ENCODE measurements around the gene LRRC58.

The LRRC58 gene

GRCh38 chr3:120350401-120350941 is 1.3 kb upstream of the LRRC58 start:
- no peaks in the 10 kb centered on the region for H3K9me3 ChIP-seq (ENCODE audit: low read depth, low read length)
- TF ChIP-seq EZH2 (IDR thresholded peaks at IDR 0.05) (no peak), FOXP2 (optimal IDR thresholded peaks at IDR 0.05; ENCODE audit: control extremely low read depth, extremely low read length, insufficient read depth) (no peak), POLR2AphosphoS5 (IDR thresholded peaks at IDR 0.05; ENCODE audit: borderline replicate concordance, low read depth, low read length) (no peak; the same call in 1 of the 2 replicates)
- H3K9ac ChIP-seq (ENCODE audit: insufficient read length): peak overlapping the region; percentile 79
- H3K36me3 ChIP-seq (ENCODE audit: insufficient read depth, low read length): peaks cover 16% of the 10 kb centered on the region
- H3K4me3 ChIP-seq: peak overlapping the region; percentile 94
- H3K27ac ChIP-seq: peak overlapping the region; percentile 85
- no peak for DNase-seq (ENCODE audit: low read depth, low spot score)

DNA sequence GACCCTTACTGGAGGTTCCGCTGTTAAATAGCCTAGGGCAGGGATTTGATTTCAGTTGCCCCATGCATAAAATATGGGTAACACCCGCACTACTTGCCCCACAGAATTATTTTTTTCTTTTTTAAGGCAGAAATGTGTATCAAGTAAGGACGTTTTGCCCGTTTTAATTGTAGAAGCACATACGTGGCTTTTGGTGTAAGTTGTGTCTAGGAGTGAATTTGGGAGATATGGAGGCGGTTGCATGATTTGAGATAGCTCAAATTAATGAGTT is 636 bp upstream of the LRRC58 start:
- no peak for DNase-seq (ENCODE audit: low read depth, low spot score)
- peaks cover 22% of the 10 kb centered on the region for H3K36me3 ChIP-seq (ENCODE audit: insufficient read depth, low read length)
- H3K9ac ChIP-seq (ENCODE audit: insufficient read length): peak overlapping the region; percentile 79
- peak overlapping the region; percentile 94 for H3K4me3 ChIP-seq
- TF ChIP-seq FOXP2 (optimal IDR thresholded peaks at IDR 0.05; ENCODE audit: control extremely low read depth, extremely low read length, insufficient read depth) (no peak), EZH2 (IDR thresholded peaks at IDR 0.05) (no peak), POLR2AphosphoS5 (IDR thresholded peaks at IDR 0.05; ENCODE audit: borderline replicate concordance, low read depth, low read length) (no peak)
- H3K9me3 ChIP-seq (ENCODE audit: low read depth, low read length): no peaks in the 10 kb centered on the region
- peak overlapping the region; percentile 85 for H3K27ac ChIP-seq

GRCh38 chr3:120348065-120348990 is 826 bp downstream of the LRRC58 start:
- no peaks in the 10 kb centered on the region for H3K9me3 ChIP-seq (ENCODE audit: low read depth, low read length)
- no peak for TF ChIP-seq FOXP2 (optimal IDR thresholded peaks at IDR 0.05; ENCODE audit: control extremely low read depth, extremely low read length, insufficient read depth)
- no peak for TF ChIP-seq POLR2AphosphoS5 (IDR thresholded peaks at IDR 0.05; ENCODE audit: borderline replicate concordance, low read depth, low read length)
- TF ChIP-seq EZH2 (IDR thresholded peaks at IDR 0.05): no peak
- DNase-seq (ENCODE audit: low read depth, low spot score): no peak
- H3K27ac ChIP-seq: 0 out of 2 replicates have a peak overlapping the region, but pooled peaks have one; percentile 39
- H3K36me3 ChIP-seq (ENCODE audit: insufficient read depth, low read length): peaks cover 35% of the 10 kb centered on the region
- H3K9ac ChIP-seq (ENCODE audit: insufficient read length): peak overlapping the region; percentile 79
- H3K4me3 ChIP-seq: peak overlapping the region; percentile 94

DNA sequence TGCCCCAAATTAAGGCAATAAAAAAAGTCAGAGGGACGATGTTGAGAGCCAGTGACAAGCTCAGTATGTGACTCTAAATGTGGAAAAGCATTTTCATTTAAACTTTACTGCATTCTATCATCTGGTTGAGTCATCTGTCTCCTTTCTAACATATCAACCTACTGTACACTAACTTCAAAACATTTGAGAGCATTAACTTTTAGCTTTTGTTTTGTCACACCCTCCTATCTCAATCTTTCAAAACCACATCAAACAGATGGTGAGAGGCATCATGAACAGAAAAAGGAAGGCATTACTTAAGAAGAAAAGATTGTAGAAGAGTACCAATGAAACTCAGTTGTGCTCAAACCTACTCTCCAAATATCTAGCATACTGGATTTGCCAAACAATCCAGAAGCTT is 4.8 kb downstream of the LRRC58 start:
- DNase-seq (ENCODE audit: low read depth, low spot score): no peak
- Histone ChIP-seq H3K27ac (no peak overlapping the region), H3K9ac (ENCODE audit: insufficient read length) (no peak overlapping the region), H3K4me3 (no peak overlapping the region), H3K9me3 (ENCODE audit: low read depth, low read length) (peaks cover 5% of the 10 kb centered on the region; the same call in 1 of the 2 replicates), H3K36me3 (ENCODE audit: insufficient read depth, low read length) (peaks cover 65% of the 10 kb centered on the region)
- TF ChIP-seq FOXP2 (optimal IDR thresholded peaks at IDR 0.05; ENCODE audit: control extremely low read depth, extremely low read length, insufficient read depth) (no peak), POLR2AphosphoS5 (IDR thresholded peaks at IDR 0.05; ENCODE audit: borderline replicate concordance, low read depth, low read length) (no peak), EZH2 (IDR thresholded peaks at IDR 0.05) (no peak)

GRCh38 chr3:120341658-120342346 is 7.4 kb downstream of the LRRC58 start:
- TF ChIP-seq FOXP2 (optimal IDR thresholded peaks at IDR 0.05; ENCODE audit: control extremely low read depth, extremely low read length, insufficient read depth) (no peak), POLR2AphosphoS5 (IDR thresholded peaks at IDR 0.05; ENCODE audit: borderline replicate concordance, low read depth, low read length) (no peak)
- no peak overlapping the region for H3K9ac ChIP-seq (ENCODE audit: insufficient read length)
- H3K4me3 ChIP-seq: no peak overlapping the region
- H3K9me3 ChIP-seq (ENCODE audit: low read depth, low read length): peaks cover 5% of the 10 kb centered on the region; the same call in 1 of the 2 replicates
- DNase-seq (ENCODE audit: low read depth, low spot score): no peak
- H3K27ac ChIP-seq: no peak overlapping the region
- peaks cover 79% of the 10 kb centered on the region for H3K36me3 ChIP-seq (ENCODE audit: insufficient read depth, low read length)

DNA sequence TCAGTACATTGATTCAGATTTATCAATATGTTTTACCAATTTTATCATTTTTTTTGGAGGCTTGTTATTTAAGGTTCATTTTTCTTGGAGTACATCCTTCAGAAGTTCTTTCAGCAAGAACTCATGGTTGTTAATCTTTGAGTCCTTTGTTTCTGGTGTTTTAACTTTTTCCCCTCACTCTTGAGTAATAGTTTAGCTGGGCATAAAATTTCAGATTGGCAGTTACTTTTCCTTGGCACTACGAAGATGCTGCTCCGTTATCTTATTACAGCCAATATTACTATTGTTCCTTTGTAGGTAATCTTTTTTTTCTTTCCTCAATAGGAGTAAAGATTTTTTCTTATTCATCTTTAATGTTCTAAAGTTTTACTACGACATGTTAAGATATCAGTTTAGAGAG is 9.8 kb downstream of the LRRC58 start:
- no peak overlapping the region for H3K4me3 ChIP-seq
- H3K9ac ChIP-seq (ENCODE audit: insufficient read length): no peak overlapping the region
- no peak for TF ChIP-seq FOXP2 (optimal IDR thresholded peaks at IDR 0.05; ENCODE audit: control extremely low read depth, extremely low read length, insufficient read depth)
- TF ChIP-seq EZH2 (IDR thresholded peaks at IDR 0.05): no peak
- TF ChIP-seq POLR2AphosphoS5 (IDR thresholded peaks at IDR 0.05; ENCODE audit: borderline replicate concordance, low read depth, low read length): no peak
- peaks cover 5% of the 10 kb centered on the region; the same call in 1 of the 2 replicates for H3K9me3 ChIP-seq (ENCODE audit: low read depth, low read length)
- no peak for DNase-seq (ENCODE audit: low read depth, low spot score)
- peaks cover 74% of the 10 kb centered on the region for H3K36me3 ChIP-seq (ENCODE audit: insufficient read depth, low read length)
- H3K27ac ChIP-seq: no peak overlapping the region

- H3K4me3 ChIP-seq: no peak overlapping the region
- peaks cover 74% of the 10 kb centered on the region for H3K36me3 ChIP-seq (ENCODE audit: insufficient read depth, low read length)
- DNase-seq (ENCODE audit: low read depth, low spot score): no peak
- TF ChIP-seq EZH2 (IDR thresholded peaks at IDR 0.05): no peak
- TF ChIP-seq POLR2AphosphoS5 (IDR thresholded peaks at IDR 0.05; ENCODE audit: borderline replicate concordance, low read depth, low read length): no peak
- TF ChIP-seq FOXP2 (optimal IDR thresholded peaks at IDR 0.05; ENCODE audit: control extremely low read depth, extremely low read length, insufficient read depth): no peak
- no peak overlapping the region for H3K27ac ChIP-seq
- peaks cover 5% of the 10 kb centered on the region; the same call in 1 of the 2 replicates for H3K9me3 ChIP-seq (ENCODE audit: low read depth, low read length)
- H3K9ac ChIP-seq (ENCODE audit: insufficient read length): no peak overlapping the region
These were observed 10.6 kb downstream of the LRRC58 start for GRCh38 chr3:120338517-120338916.

- Histone ChIP-seq H3K27ac (no peak overlapping the region), H3K36me3 (ENCODE audit: insufficient read depth, low read length) (peaks cover 78% of the 10 kb centered on the region), H3K9me3 (ENCODE audit: low read depth, low read length) (no peaks in the 10 kb centered on the region), H3K9ac (ENCODE audit: insufficient read length) (no peak overlapping the region), H3K4me3 (no peak overlapping the region)
- no peak for DNase-seq (ENCODE audit: low read depth, low spot score)
- TF ChIP-seq FOXP2 (optimal IDR thresholded peaks at IDR 0.05; ENCODE audit: control extremely low read depth, extremely low read length, insufficient read depth): no peak
- no peak for TF ChIP-seq EZH2 (IDR thresholded peaks at IDR 0.05)
- no peak for TF ChIP-seq POLR2AphosphoS5 (IDR thresholded peaks at IDR 0.05; ENCODE audit: borderline replicate concordance, low read depth, low read length)
These were observed 16.5 kb downstream of the LRRC58 start for GRCh38 chr3:120332646-120333045.

Data from SK-N-MC (cell line).